Dedifferentiated amniotic fluid mesenchymal stem cell (primary cell): ENCODE measurements around the gene PRDM16.

Experiments used
- DNase-seq: peaks from one replicate; pipeline ENCODE4 v3.0.0-alpha.2; 2016; ENCODE audit errors: extremely low spot score

The PRDM16 gene

GRCh38 chr1:3429320-3429719, 360.3 kb downstream of the PRDM16 start:
- DNase-seq: no peak

- no peak for DNase-seq
Observed at GRCh38 chr1:3429766-3430165, 360.8 kb downstream of the PRDM16 start.

GRCh38 chr1:3430406-3430805, 361.4 kb downstream of the PRDM16 start:
- no peak for DNase-seq

GRCh38 chr1:3430820-3431219, 361.8 kb downstream of the PRDM16 start:
- DNase-seq: no peak

GRCh38 chr1:3431266-3431665, 362.3 kb downstream of the PRDM16 start:
- no peak for DNase-seq

- no peak for DNase-seq
Observed at GRCh38 chr1:3431686-3432085, 362.7 kb downstream of the PRDM16 start.

GRCh38 chr1:3432306-3432705, 363.3 kb downstream of the PRDM16 start:
- DNase-seq: no peak

GRCh38 chr1:3433076-3433475, 364.1 kb downstream of the PRDM16 start:
- no peak for DNase-seq

GRCh38 chr1:3433596-3434320, 364.8 kb downstream of the PRDM16 start:
- DNase-seq: no peak

- no peak for DNase-seq
Observed at GRCh38 chr1:3434406-3435110, 365.6 kb downstream of the PRDM16 start.

GRCh38 chr1:3435666-3436065, 366.7 kb downstream of the PRDM16 start:
- no peak for DNase-seq

GRCh38 chr1:3436451-3436850, 367.4 kb downstream of the PRDM16 start:
- DNase-seq: no peak

- no peak for DNase-seq
Observed at GRCh38 chr1:3436901-3437300, 367.9 kb downstream of the PRDM16 start.

- no peak for DNase-seq
Observed at GRCh38 chr1:3438661-3439180, 369.7 kb downstream of the PRDM16 start.

- DNase-seq: no peak
Observed at GRCh38 chr1:3439346-3440299, 370.6 kb downstream of the PRDM16 start.

- DNase-seq: no peak
Observed at GRCh38 chr1:3440300-3440681, 371.3 kb downstream of the PRDM16 start.

- no peak for DNase-seq
Observed at GRCh38 chr1:3440711-3441409, 371.9 kb downstream of the PRDM16 start.

GRCh38 chr1:3441410-3441847, 372.4 kb downstream of the PRDM16 start:
- no peak for DNase-seq

- no peak for DNase-seq
Observed at GRCh38 chr1:3441880-3442279, 372.9 kb downstream of the PRDM16 start.

- DNase-seq: no peak
Observed at GRCh38 chr1:3442331-3442730, 373.3 kb downstream of the PRDM16 start.

- no peak for DNase-seq
Observed at GRCh38 chr1:3442901-3443300, 373.9 kb downstream of the PRDM16 start.
